GM10266 (cell line): ENCODE results near the gene CLEC3B.

Experiments
- DNase-seq: peaks from one replicate; pipeline ENCODE4 v3.0.0; 2012; ENCODE audit errors: extremely low spot score
- CTCF ChIP-seq: IDR thresholded peaks from 2 replicates; pipeline ENCODE4 v1.5.1; 2012; ENCODE audit warnings: mild to moderate bottlenecking, low read depth; ENCODE audit not compliant: control insufficient read depth, insufficient read depth; ENCODE audit errors: missing control alignments

Gene CLEC3B

GRCh38 chr3:45084820-45085816 lies 59.0 kb downstream of the CLEC3B start:
- TF ChIP-seq CTCF, result no peak
- no peak for DNase-seq
